Pancreas (tissue), 10 donors: ENCODE measurements around the gene IGFL2. TPM values are rescaled to one million over a fixed set of nuclear protein-coding genes. Genes with fewer than 3 reads are reported as not detected.
"Not testable (repeated sequence)": the region's sequence is repeated elsewhere in the genome, so short reads cannot be mapped to it uniquely, and the experiment has no call there.

Source experiments
- ATAC-seq, 4 donors: fragments of 200-7000 bp; cut with Tn5 transposase; one replicate each; pipeline versions ENCODE4 v1.8.0 to v1.9.1; 2020; ENCODE audit warnings: mild to moderate bottlenecking in 4 of 4, moderate library complexity in 4 of 4
- DNase-seq, 6 donors: peaks; one replicate each; pipeline ENCODE4 v3.0.0-alpha.2; 2020
- FAIRE-seq: peaks from 2 replicates; lab custom pipeline; 2012; peaks lifted over from hg19 to GRCh38; lab: Jason Lieb, UNC
- H3K27ac ChIP-seq, 4 donors: fragments of 200-600 bp; sonication (generic); 1 replicate in 3 of 4; 2 replicates in 1 of 4; pipeline versions ENCODE4 v1.5.0 to v1.8.0; 2020
- H3K27me3 ChIP-seq, 4 donors: fragments of 200-600 bp; one replicate each; pipeline ENCODE4 v1.8.0; 2021
- H3K36me3 ChIP-seq, 3 donors: fragments of 200-600 bp; sonication (generic) in 1 of 3; one replicate each; pipeline versions ENCODE4 v1.5.0 to v1.8.0; 2020 to 2021
- H3K4me1 ChIP-seq, 3 donors: fragments of 200-600 bp; one replicate each; pipeline ENCODE4 v1.8.0; 2021
- H3K4me3 ChIP-seq, 4 donors: fragments of 200-600 bp; sonication (generic) in 2 of 4; one replicate each; pipeline versions ENCODE4 v1.5.0 to v1.8.0; 2020 to 2021
- H3K9me3 ChIP-seq, 4 donors: fragments of 200-600 bp; one replicate each; pipeline ENCODE4 v1.8.0; 2021
- CTCF ChIP-seq, 4 donors: fragments of 200-600 bp; sonication (generic) in 3 of 4; IDR thresholded peaks; one replicate each; pipeline versions ENCODE4 v1.5.0 to v1.8.0; 2021; ENCODE audit warnings: antibody characterized with exemption in 4 of 4
- WGBS, 2 donors: extraction: QIAGEN DNeasy Blood & Tissue Kit; methylation state at CpG; one replicate each; pipeline ENCODE4 v1.1.7; 2013; 5-methylcytosine and 5-hydroxymethylcytosine counted together
- intact Hi-C, 3 donors: fragments of 100-400 bp; cut with DNase I; formaldehyde crosslinking; loops; one replicate each; pipeline versions ENCODE4 v1.11.1 to v1.14.2; 2022
- polyA plus RNA-seq, 2 donors: library from polyadenylated mRNA; stranded (reverse); fragments of 200-250 nt; gene quantifications; one replicate each; pipeline ENCODE4 v1.2.3, GENCODE V29; 2013
- total RNA-seq, 6 donors: library from RNA; stranded (reverse); fragmentation: NEBNext Ultra II Directional in 4 of 6; extraction: Animal tissue kit (Norgen Biotek cat#: 25700) in 4 of 6; gene quantifications; one replicate each; pipeline versions ENCODE4 v1.2.1 to v1.2.4, GENCODE V29; 2021 to 2023
- donor health status: healthy with polysubstance abuse.
- donor health status: DM: no; HTN: no; CAD: no; lungs with moderate emphysema.
- donor health status: DM: no; HTN: no; CAD: no.
- donor health status: control.
- donor health status: control.
- donor health status: Bipolar disorder and iron deficiency.
- donor health status: DM: yes; HTN: yes; CAD: no.
- donor health status: DM: no; HTN: no; CAD: no.
- donor health status: DM: no; HTN: no; CAD: no.
- donor health status: DM: yes; HTN: yes; CAD: no.

Gene IGFL2
- not detected for total RNA-seq
- polyA plus RNA-seq: not detected

GRCh38 chr19:46147791-46148288, at the start of gene IGFL2:
TSS of gene IGFL2 (plus strand) at chr19:46148238. CDS start at chr19:46148279, 41 bp downstream.
- Histone ChIP-seq H3K4me3 (no peak within 1 kb of the TSS), H3K36me3 (no peaks in the 10 kb centered on the region), H3K27me3 (no peaks in the 10 kb centered on the region), H3K4me1 (no peaks in the 10 kb centered on the region), H3K9me3 (no peaks in the 10 kb centered on the region), H3K27ac (no peak within 1 kb of the TSS)
- FAIRE-seq: no peak
- intact Hi-C loops: no loop called here
- DNase-seq: no peak
- WGBS, 2 donors: 64 to 72% methylated on average over 6 of the region's 6 CpGs
- ATAC-seq: no peak
- TF ChIP-seq CTCF (IDR thresholded peaks at IDR 0.05): no peak

GRCh38 chr19:46100344-46100743, 47.7 kb upstream of the IGFL2 start:
- intact Hi-C loops: no loop called here
- Histone ChIP-seq H3K36me3 (no peaks in the 10 kb centered on the region), H3K27me3 (no peaks in the 10 kb centered on the region), H3K4me3 (no peak overlapping the region), H3K27ac (no peak overlapping the region), H3K4me1 (no peaks in the 10 kb centered on the region), H3K9me3 (no peaks in the 10 kb centered on the region)
- TF ChIP-seq CTCF (IDR thresholded peaks at IDR 0.05): no peak
- FAIRE-seq (no peak), ATAC-seq (no peak), DNase-seq (no peak)
- WGBS, 2 donors: 47 to 77% methylated on average over 1 of the region's 1 CpG

GRCh38 chr19:46101293-46101692, 46.7 kb upstream of the IGFL2 start:
- Histone ChIP-seq H3K9me3 (no peaks in the 10 kb centered on the region), H3K36me3 (no peaks in the 10 kb centered on the region), H3K27ac (no peak overlapping the region), H3K27me3 (no peaks in the 10 kb centered on the region), H3K4me1 (no peaks in the 10 kb centered on the region), H3K4me3 (no peak overlapping the region)
- FAIRE-seq: no peak
- no peak for TF ChIP-seq CTCF (IDR thresholded peaks at IDR 0.05)
- ATAC-seq: no peak
- 59 to 60% methylated on average over 6 of the region's 6 CpGs for WGBS, 2 donors
- no peak for DNase-seq
- intact Hi-C loops: no loop called here

GRCh38 chr19:46102333-46102732, 45.7 kb upstream of the IGFL2 start:
- ATAC-seq, H3K27me3 ChIP-seq, H3K9me3 ChIP-seq, FAIRE-seq, H3K4me3 ChIP-seq, H3K4me1 ChIP-seq, intact Hi-C loops, DNase-seq, H3K27ac ChIP-seq, H3K36me3 ChIP-seq: not testable (repeated sequence)
- 63 to 75% methylated on average over 7 of the region's 7 CpGs for WGBS, 2 donors

- FAIRE-seq (no peak), DNase-seq (no peak), ATAC-seq (no peak)
- no peak overlapping the region for H3K4me3 ChIP-seq
- no peaks in the 10 kb centered on the region for H3K4me1 ChIP-seq
- H3K36me3 ChIP-seq: no peaks in the 10 kb centered on the region
- H3K27ac ChIP-seq: no peak overlapping the region
- H3K27me3 ChIP-seq: no peaks in the 10 kb centered on the region
- no peaks in the 10 kb centered on the region for H3K9me3 ChIP-seq
- intact Hi-C loops: no loop called here
- WGBS, 2 donors: 65 to 78% methylated on average over 6 of the region's 6 CpGs
- no peak for TF ChIP-seq CTCF (IDR thresholded peaks at IDR 0.05)
These were observed 40.7 kb upstream of the IGFL2 start for GRCh38 chr19:46107371-46107770.
